Peyer's patch (tissue), 4 donors: ENCODE results near the gene MAD1L1.

ENCODE experiments used
- CTCF ChIP-seq, 6 experiments: fragments of 450-650 bp in 4 of 6; fragments of 200-600 bp in 2 of 6; sonication (generic) in 1 of 6; IDR thresholded peaks; one replicate each; pipeline ENCODE4 v1.5.1; 2017 to 2019; ENCODE audit warnings: antibody characterized with exemption in 6 of 6, mild to moderate bottlenecking in 3 of 6, moderate library complexity in 1 of 6
- POLR2A ChIP-seq, 2 donors: fragments of 450-650 bp; IDR thresholded peaks; one replicate each; pipeline ENCODE4 v1.5.1; 2017; ENCODE audit warnings: antibody characterized with exemption in 2 of 2, mild to moderate bottlenecking in 2 of 2, moderate library complexity in 2 of 2

- TF ChIP-seq CTCF (IDR thresholded peaks at IDR 0.05) (no peak), POLR2A (IDR thresholded peaks at IDR 0.05) (no peak)
These were observed 185.9 kb downstream of the MAD1L1 start for GRCh38 chr7:2046581-2047565.
